Subcutaneous adipose tissue (tissue), 4 donors: ENCODE measurements around the gene SLC6A11. TPM values are rescaled to one million over a fixed set of nuclear protein-coding genes. Genes with fewer than 3 reads are reported as not detected.

Source experiments
- total RNA-seq, 4 donors: library from RNA; depleted of rRNA; stranded (reverse); fragments of >200 nt; gene quantifications; one replicate each; pipeline ENCODE4 v1.1.0, GENCODE V29; 2016
- TF ChIP-seq, protein P1 (sequence below): fragments of 450-650 bp; IDR thresholded peaks from one replicate; pipeline ENCODE4 v1.5.1; 2016; ENCODE audit warnings: low read depth, mild to moderate bottlenecking, control low read depth, antibody characterized with exemption, moderate library complexity

The SLC6A11 gene
- total RNA-seq, 4 donors from 2014 or later = 0.16 TPM; not detected in 3

DNA sequence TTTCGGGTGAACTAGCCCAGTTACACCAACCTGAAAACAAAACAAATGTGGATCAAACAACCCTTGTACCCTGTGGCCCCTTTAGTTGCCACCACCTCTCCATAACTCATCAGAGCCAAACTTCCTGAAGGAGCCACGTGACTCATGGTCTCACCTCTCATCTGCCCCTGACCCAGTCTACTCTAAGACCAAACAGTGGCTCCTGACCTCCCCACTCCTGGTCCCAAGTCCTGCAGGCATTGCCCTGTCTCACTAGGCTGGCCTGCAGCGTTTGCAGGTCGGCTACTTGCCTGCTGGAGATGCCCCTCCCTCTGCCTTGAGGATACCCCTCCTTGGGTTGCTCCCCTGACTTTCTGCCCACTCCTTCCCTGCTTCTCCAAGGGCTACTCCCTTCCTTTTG lies 23.1 kb downstream of the SLC6A11 start:
- TF ChIP-seq, protein P1, sequence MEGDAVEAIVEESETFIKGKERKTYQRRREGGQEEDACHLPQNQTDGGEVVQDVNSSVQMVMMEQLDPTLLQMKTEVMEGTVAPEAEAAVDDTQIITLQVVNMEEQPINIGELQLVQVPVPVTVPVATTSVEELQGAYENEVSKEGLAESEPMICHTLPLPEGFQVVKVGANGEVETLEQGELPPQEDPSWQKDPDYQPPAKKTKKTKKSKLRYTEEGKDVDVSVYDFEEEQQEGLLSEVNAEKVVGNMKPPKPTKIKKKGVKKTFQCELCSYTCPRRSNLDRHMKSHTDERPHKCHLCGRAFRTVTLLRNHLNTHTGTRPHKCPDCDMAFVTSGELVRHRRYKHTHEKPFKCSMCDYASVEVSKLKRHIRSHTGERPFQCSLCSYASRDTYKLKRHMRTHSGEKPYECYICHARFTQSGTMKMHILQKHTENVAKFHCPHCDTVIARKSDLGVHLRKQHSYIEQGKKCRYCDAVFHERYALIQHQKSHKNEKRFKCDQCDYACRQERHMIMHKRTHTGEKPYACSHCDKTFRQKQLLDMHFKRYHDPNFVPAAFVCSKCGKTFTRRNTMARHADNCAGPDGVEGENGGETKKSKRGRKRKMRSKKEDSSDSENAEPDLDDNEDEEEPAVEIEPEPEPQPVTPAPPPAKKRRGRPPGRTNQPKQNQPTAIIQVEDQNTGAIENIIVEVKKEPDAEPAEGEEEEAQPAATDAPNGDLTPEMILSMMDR = no peak

DNA sequence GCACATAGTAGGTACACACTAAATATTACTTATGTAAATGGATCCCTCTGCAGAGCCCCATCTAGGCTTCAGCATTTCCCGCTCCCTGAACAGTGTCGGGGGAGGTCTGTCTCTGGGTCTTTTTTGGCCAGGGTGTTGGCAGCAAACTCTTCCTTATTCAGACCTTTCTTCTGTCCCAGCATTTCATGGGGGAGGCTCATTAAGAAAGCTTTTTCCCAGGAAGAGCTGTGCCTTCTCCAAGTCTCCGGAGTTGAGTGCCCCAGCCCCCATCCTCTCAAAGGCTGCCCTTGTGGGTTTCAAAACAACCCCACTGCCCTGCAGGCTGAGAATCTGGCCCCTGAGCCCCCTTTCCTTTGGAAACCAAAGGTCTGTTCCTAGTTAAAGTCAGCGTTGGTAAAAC lies 25.1 kb downstream of the SLC6A11 start:
- TF ChIP-seq, protein P1 = no peak

DNA sequence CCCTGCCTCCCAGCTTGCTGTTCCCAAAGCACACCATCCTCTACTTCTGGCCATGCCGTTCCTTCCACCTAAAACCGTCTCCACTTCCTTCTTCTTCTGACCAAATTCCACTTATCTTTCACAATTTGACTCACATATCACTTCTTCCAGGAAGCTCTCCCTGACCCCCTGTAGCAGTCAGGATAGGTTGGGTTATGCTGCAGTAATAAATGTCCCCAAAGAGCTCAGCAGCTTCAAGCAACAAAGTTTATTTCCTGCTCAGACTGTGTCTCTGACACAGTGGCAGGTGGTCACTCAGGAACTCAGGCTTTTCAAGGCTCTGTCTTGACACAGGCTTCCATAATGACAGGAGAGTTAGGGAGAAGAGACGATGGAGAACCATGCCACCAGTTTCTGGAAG lies 27.4 kb downstream of the SLC6A11 start:
- TF ChIP-seq, protein P1 = no peak

DNA sequence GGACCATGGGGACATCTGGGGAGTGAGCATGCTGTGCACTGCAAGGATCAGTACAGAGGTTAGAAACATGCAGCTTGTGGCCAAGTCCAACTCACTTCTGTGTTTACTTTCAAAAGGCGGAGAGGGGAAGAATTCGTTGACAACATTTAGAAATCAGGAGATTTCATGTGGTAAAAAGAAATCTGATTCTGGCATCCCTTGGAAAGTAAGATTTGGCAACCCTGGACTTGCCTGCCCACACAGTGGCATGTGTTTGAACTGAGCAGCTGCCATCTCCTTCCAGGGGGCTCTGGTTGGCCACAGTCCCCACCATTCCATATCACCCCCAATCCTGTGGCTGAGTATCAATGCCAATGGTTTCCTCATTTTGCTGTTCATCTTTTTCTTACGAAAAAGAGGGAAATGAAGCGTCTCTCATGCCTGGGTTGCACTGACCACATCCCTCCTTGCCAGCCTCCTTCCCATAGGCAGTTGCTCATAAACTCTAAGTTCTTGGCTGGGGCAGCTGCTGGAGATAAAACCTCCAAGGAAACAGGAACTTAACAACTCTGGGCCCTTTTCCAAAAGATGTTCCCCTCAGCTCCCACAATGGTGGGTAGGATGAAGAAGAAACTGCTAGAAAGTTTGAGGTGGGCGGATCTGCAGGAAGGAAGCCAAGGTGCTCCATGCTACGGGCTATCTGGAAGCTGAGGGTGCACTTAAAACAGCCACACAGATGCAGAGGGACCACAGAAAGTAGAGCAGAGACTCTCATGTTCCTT lies 29.2 kb downstream of the SLC6A11 start:
- TF ChIP-seq, protein P1 = no peak

DNA sequence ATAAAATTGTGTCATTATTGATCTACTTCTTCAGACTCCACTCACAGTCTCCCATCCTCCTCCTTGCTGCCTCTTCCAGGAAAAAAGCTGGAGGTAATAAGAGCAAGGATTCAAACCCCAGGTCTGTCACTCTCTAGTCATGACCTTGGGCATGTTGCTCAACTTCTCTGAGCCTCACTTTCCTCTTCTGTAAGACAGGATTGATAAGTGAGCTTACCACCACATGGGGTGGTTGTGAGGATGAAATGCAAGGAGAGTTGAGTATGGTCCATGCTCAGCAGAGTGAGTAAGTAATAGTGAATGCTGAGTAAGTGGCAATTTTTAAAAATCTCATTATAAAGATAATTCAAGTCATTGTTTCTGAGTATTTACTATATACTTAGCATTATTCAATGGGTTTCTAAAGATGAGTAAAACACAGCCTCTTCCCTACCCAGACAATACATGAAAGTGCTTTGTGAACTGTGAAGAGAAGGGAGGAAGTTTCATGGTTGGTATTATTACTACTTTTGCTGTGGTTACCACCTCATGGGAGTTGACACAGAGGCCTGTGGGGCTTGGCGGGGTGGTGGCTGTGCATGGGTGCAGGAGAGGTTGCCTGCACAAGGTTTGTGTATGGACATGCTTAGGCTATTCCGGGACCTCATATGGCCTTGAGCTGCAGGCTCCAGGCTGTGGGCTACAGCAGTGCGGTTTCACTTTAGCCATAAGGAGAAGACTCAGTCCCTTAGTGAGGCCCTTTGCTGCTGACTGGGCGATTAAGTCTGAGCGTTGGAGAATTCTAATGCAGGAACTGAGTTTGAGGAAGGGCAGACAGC lies 30.0 kb downstream of the SLC6A11 start:
- TF ChIP-seq, protein P1 = no peak

DNA sequence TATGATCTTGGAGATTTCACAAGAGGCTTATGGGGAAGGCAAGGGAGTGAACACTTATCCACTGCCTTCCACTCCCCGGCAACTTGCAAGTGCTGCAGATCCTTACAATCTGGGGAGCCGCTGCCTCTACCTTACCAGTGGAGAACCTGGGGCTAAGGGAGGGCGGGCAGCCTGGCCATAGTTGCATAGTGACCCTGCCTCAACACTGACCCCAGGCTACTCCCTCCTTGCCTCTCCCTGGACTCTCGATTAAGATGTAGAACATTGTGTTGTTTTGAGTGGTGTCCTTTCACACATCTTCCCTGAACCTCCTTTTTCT lies 30.6 kb downstream of the SLC6A11 start:
- TF ChIP-seq, protein P1 = no peak

DNA sequence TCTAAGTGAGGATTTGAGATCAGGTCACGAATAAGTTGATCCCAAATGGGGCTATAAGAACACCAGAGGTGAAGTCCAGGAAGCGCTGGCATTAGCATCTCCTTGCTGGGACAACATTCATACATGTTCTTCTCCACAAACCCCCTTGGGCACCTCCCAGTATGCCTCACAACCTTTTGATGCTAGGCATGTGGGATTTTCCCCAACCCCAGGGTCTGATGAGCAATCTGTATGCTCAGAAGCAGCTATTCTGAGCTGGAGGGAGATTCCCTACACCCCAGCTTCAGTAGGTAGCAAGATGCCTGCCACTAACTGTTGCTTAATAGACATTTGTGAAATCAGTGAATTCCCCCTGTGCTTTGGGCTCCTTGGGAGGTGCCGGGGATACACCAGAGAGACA lies 32.2 kb downstream of the SLC6A11 start:
- TF ChIP-seq, protein P1 = no peak
